ENCODE results near the gene GPR180.

DNA sequence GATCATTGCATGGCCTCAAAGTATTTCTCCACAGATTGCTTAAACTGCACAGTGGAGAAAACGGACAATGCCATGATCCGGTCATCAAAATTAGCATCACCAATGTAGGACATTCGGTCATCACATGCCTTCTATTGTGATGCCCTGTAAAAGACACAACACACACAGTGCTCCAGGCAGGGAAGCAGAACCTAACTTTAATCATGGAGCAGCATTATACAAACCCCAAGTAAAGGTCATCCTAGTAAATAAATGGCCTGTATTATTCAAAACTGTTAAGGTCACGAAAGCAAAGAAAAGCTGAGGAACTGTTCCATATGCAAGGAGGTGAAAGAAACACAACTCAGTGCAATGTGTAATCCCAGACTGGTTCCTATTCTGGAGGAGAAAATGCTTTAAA is 47.9 kb upstream of the GPR180 start:
- no peak for TF ChIP-seq EZH2 (IDR thresholded peaks at IDR 0.05; ENCODE audit: insufficient read depth, poor library complexity, severe bottlenecking)
- TF ChIP-seq EZH2phosphoT487 (IDR thresholded peaks at IDR 0.05; ENCODE audit: insufficient read depth, low read depth): no peak

Data from GM23248 (cell line).